A673 (cell line): ENCODE measurements around the gene ZNF777. TPM values are rescaled to one million over a fixed set of nuclear protein-coding genes. Genes with fewer than 3 reads are reported as not detected.

Experiments
- BruUV-seq: library from RNA; stranded (reverse); fragments of 400-500 nt; replicated peaks from 2 replicates; lab custom pipeline; 2021; lab: Mats Ljungman, UMichigan
- CTCF ChIA-PET: fragments of 300-600 bp; sonication (Branson Sonifier 250); formaldehyde crosslinking; loops from one replicate; lab custom pipeline; 2022; ENCODE audit warnings: antibody characterized with exemption; lab: Charles Lee
- POLR2A ChIA-PET: fragments of 300-600 bp; sonication (Branson Sonifier 250); formaldehyde crosslinking; loops from one replicate; lab custom pipeline; 2022; ENCODE audit warnings: antibody characterized with exemption; ENCODE audit not compliant: low non-redundant PET; lab: Charles Lee
- DNase-seq: peaks from one replicate; pipeline ENCODE4 v3.0.0-alpha.2; 2015; ENCODE audit warnings: low spot score
- H3K27ac ChIP-seq: fragments of 200-600 bp; sonication (generic); 2 replicates; pipeline ENCODE4 v1.5.1; 2016; ENCODE audit warnings: mixed run types, low read depth, mild to moderate bottlenecking, mixed read lengths, antibody characterized with exemption, low read length; ENCODE audit not compliant: poor library complexity, severe bottlenecking
- H3K27me3 ChIP-seq: fragments of 200-600 bp; sonication (generic); replicated peaks from 2 replicates; pipeline ENCODE4 v1.6.1; 2017; ENCODE audit warnings: mixed run types, low read depth, mild to moderate bottlenecking, mixed read lengths, antibody characterized with exemption, low read length; ENCODE audit not compliant: insufficient read depth, poor library complexity
- H3K36me3 ChIP-seq: fragments of 200-600 bp; sonication (generic); 2 replicates; pipeline ENCODE4 v1.6.1; 2016; ENCODE audit warnings: mixed run types, mild to moderate bottlenecking, mixed read lengths, antibody characterized with exemption, low read length; ENCODE audit not compliant: insufficient read depth, poor library complexity, severe bottlenecking
- H3K4me1 ChIP-seq: fragments of 200-600 bp; sonication (generic); 2 replicates; pipeline ENCODE4 v1.6.1; 2017; ENCODE audit warnings: mixed run types, mild to moderate bottlenecking, mixed read lengths, antibody characterized with exemption, low read length; ENCODE audit not compliant: insufficient read depth, poor library complexity, severe bottlenecking
- H3K4me3 ChIP-seq: fragments of 200-600 bp; sonication (generic); 2 replicates; pipeline ENCODE4 v1.5.1; 2016; ENCODE audit warnings: low read depth, mixed run types, mild to moderate bottlenecking, mixed read lengths, low read length; ENCODE audit not compliant: poor library complexity, severe bottlenecking
- H3K9me3 ChIP-seq: fragments of 200-600 bp; sonication (generic); 2 replicates; pipeline ENCODE4 v1.6.1; 2016; ENCODE audit warnings: mixed run types, low read depth, mild to moderate bottlenecking, mixed read lengths, antibody characterized with exemption, low read length; ENCODE audit not compliant: poor library complexity, severe bottlenecking
- CTCF ChIP-seq: fragments of 300-800, 200-600 bp; sonication (generic); conservative IDR thresholded peaks from 2 replicates; pipeline ENCODE4 v1.5.1; 2017; ENCODE audit warnings: low read depth, mild to moderate bottlenecking, antibody characterized with exemption, low read length, moderate library complexity, mixed read lengths
- EZH2 ChIP-seq: fragments of 200-600 bp; sonication (generic); IDR thresholded peaks from 2 replicates; pipeline ENCODE4 v1.6.1; 2017; ENCODE audit warnings: borderline replicate concordance, low read depth, mild to moderate bottlenecking, mixed read lengths, antibody characterized with exemption, low read length; ENCODE audit not compliant: poor library complexity, severe bottlenecking
- intact Hi-C: fragments of 100-400 bp; cut with micrococcal nuclease; formaldehyde crosslinking; loops from one replicate; pipeline ENCODE4 v1.10.0; 2022; ENCODE audit not compliant: unreplicated experiment
- total RNA-seq: library from RNA; stranded (reverse); gene quantifications from 2 replicates; pipeline ENCODE4 v1.2.3, GENCODE V29; 2021

The ZNF777 gene
- total RNA-seq, 1 experiment from 2014 or later, result 19.3 TPM

- Histone ChIP-seq H3K27ac (no peak overlapping the region), H3K4me1 (no peaks in the 10 kb centered on the region), H3K4me3 (no peak overlapping the region), H3K9me3 (no peaks in the 10 kb centered on the region), H3K36me3 (peaks cover 24% of the 10 kb centered on the region), H3K27me3 (no peaks in the 10 kb centered on the region)
- CTCF ChIA-PET, result no interaction called here
- no TSS peak for BruUV-seq
- TF ChIP-seq EZH2, result no peak
- no peak for TF ChIP-seq CTCF
- no peak for DNase-seq
- intact Hi-C loops, result no loop called here
- POLR2A ChIA-PET, result no interaction called here
These were observed 15.9 kb upstream of the ZNF777 start for GRCh38 chr7:149476791-149477190.

- BruUV-seq, result no TSS peak
- Histone ChIP-seq H3K4me1 (no peaks in the 10 kb centered on the region), H3K27me3 (no peaks in the 10 kb centered on the region), H3K4me3 (no peak overlapping the region), H3K36me3 (peaks cover 24% of the 10 kb centered on the region), H3K9me3 (no peaks in the 10 kb centered on the region), H3K27ac (no peak overlapping the region)
- intact Hi-C loops, result no loop called here
- no peak for DNase-seq
- TF ChIP-seq CTCF (no peak), EZH2 (no peak)
- POLR2A ChIA-PET, result no interaction called here
- CTCF ChIA-PET, result no interaction called here
These were observed 14.5 kb upstream of the ZNF777 start for GRCh38 chr7:149475121-149476045.

- CTCF ChIA-PET, result no interaction called here
- H3K27me3 ChIP-seq, result no peaks in the 10 kb centered on the region
These were observed 13.7 kb upstream of the ZNF777 start for GRCh38 chr7:149474309-149475120.

More at GRCh38 chr7:149474309-149475120, 13.7 kb upstream of the ZNF777 start:
- Histone ChIP-seq H3K4me3 (no peak overlapping the region), H3K36me3 (peaks cover 24% of the 10 kb centered on the region), H3K9me3 (no peaks in the 10 kb centered on the region), H3K4me1 (no peaks in the 10 kb centered on the region), H3K27ac (no peak overlapping the region)
- POLR2A ChIA-PET, result no interaction called here
- BruUV-seq, result no TSS peak
- TF ChIP-seq EZH2 (no peak), CTCF (0 out of 2 replicates have a peak, but pooled peaks have one; percentile 9)
- intact Hi-C loops, result no loop called here
- DNase-seq, result no peak
